MM.1S (cell line): ENCODE measurements around the gene CLTC.

Source experiments
- DNase-seq: peaks from one replicate; pipeline ENCODE4 v3.0.0-alpha.2; 2015
- H2AFZ ChIP-seq: fragments of 300-600 bp; sonication (generic); 2 replicates; pipeline ENCODE4 v1.6.0; 2016; ENCODE audit warnings: antibody characterized with exemption, low read length
- H3F3A ChIP-seq: fragments of 300-600 bp; sonication (generic); 2 replicates; pipeline ENCODE4 v1.6.1; 2016; ENCODE audit warnings: mild to moderate bottlenecking, antibody characterized with exemption, low read length, moderate library complexity, mixed read lengths; ENCODE audit not compliant: insufficient read depth
- H3K27ac ChIP-seq: fragments of 300-600 bp; sonication (generic); 2 replicates; pipeline ENCODE4 v1.5.1; 2016; ENCODE audit warnings: mild to moderate bottlenecking, low read length
- H3K27me3 ChIP-seq: fragments of 300-600 bp; sonication (generic); replicated peaks from 2 replicates; pipeline ENCODE4 v1.6.0; 2016; ENCODE audit warnings: low read length; ENCODE audit not compliant: insufficient read depth
- H3K36me3 ChIP-seq: fragments of 300-600 bp; sonication (generic); replicated peaks from 2 replicates; pipeline ENCODE4 v1.6.1; 2016; ENCODE audit warnings: mild to moderate bottlenecking, low read length, mixed read lengths; ENCODE audit not compliant: insufficient read depth
- H3K4me1 ChIP-seq: fragments of 300-600 bp; sonication (generic); 2 replicates; pipeline ENCODE4 v1.6.1; 2016; ENCODE audit warnings: low read length, mixed read lengths
- H3K4me2 ChIP-seq: fragments of 300-600 bp; sonication (generic); 2 replicates; pipeline ENCODE4 v1.6.0; 2016; ENCODE audit warnings: low read depth, low read length
- H3K4me3 ChIP-seq: fragments of 300-600 bp; sonication (generic); 2 replicates; pipeline ENCODE4 v1.5.1; 2016; ENCODE audit warnings: low read length, mixed read lengths
- H3K79me2 ChIP-seq: fragments of 300-600 bp; sonication (generic); 2 replicates; pipeline ENCODE4 v1.6.1; 2016; ENCODE audit warnings: mixed run types, low read length, mixed read lengths
- H3K9ac ChIP-seq: fragments of 300-600 bp; sonication (generic); 2 replicates; pipeline ENCODE4 v1.6.1; 2016; ENCODE audit warnings: low read length, mixed read lengths
- H3K9me2 ChIP-seq: fragments of 300-600 bp; sonication (generic); replicated peaks from 2 replicates; pipeline ENCODE4 v1.6.1; 2016; ENCODE audit warnings: mild to moderate bottlenecking, low read length, mixed read lengths; ENCODE audit not compliant: insufficient read depth
- H3K9me3 ChIP-seq: fragments of 300-600 bp; sonication (generic); replicated peaks from 2 replicates; pipeline ENCODE4 v1.6.1; 2016; ENCODE audit warnings: mild to moderate bottlenecking, low read length, mixed read lengths; ENCODE audit not compliant: insufficient read depth
- H4K20me1 ChIP-seq: fragments of 300-600 bp; sonication (generic); 2 replicates; pipeline ENCODE4 v1.6.1; 2016; ENCODE audit warnings: mild to moderate bottlenecking, low read length, moderate library complexity, mixed read lengths; ENCODE audit not compliant: insufficient read depth
- CTCF ChIP-seq: fragments of 300-600 bp; sonication (generic); IDR thresholded peaks from 2 replicates; pipeline ENCODE4 v1.5.1; 2016; ENCODE audit warnings: antibody characterized with exemption, low read length, mixed read lengths
- EZH2 ChIP-seq: fragments of 300-600 bp; sonication (generic); optimal IDR thresholded peaks from 2 replicates; pipeline ENCODE3; 2017; ENCODE audit warnings: low read depth, mild to moderate bottlenecking, antibody characterized with exemption, low read length, mixed read lengths
- EZH2phosphoT487 ChIP-seq: fragments of 300-600 bp; sonication (generic); IDR thresholded peaks from 2 replicates; pipeline ENCODE4 v1.6.1; 2018; ENCODE audit warnings: antibody characterized with exemption, low read length

CLTC gene

DNA sequence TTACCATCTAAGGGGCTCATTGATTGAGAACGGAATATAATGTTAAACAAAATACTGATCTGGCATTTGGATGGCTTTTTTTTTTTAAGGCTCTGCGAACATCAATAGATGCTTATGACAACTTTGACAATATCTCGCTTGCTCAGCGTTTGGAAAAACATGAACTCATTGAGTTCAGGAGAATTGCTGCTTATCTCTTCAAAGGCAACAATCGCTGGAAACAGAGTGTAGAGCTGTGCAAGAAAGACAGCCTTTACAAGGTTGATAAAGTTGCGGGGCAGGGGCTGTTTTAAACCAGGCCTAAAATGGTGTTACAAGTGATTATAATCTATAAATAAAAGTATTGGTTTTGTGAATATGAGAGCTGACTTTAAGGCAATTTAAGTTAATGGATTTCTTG is 65.3 kb downstream of the CLTC start:
- DNase-seq = no peak
- Histone ChIP-seq H3K27ac (no peak overlapping the region), H3K27me3 (no peaks in the 10 kb centered on the region), H3K4me3 (no peak overlapping the region), H3K4me1 (no peaks in the 10 kb centered on the region), H2AFZ (no peak overlapping the region), H3K9me2 (no peaks in the 10 kb centered on the region), H4K20me1 (0 out of 2 replicates have a peak, but pooled peaks cover 7% of the 10 kb centered on the region), H3K9me3 (no peaks in the 10 kb centered on the region), H3K36me3 (peaks cover 49% of the 10 kb centered on the region), H3K9ac (no peak overlapping the region), H3K79me2 (peaks cover 61% of the 10 kb centered on the region), H3K4me2 (no peak overlapping the region), H3F3A (no peaks in the 10 kb centered on the region; the same call in 1 of the 2 replicates)
- no peak for TF ChIP-seq EZH2
- no peak for TF ChIP-seq EZH2phosphoT487
- no peak for TF ChIP-seq CTCF

- Histone ChIP-seq H3K9ac (no peak overlapping the region), H3K9me2 (no peaks in the 10 kb centered on the region), H3K36me3 (peaks cover 34% of the 10 kb centered on the region), H4K20me1 (0 out of 2 replicates have a peak, but pooled peaks cover 7% of the 10 kb centered on the region), H3K27ac (no peak overlapping the region), H3K79me2 (peaks cover 63% of the 10 kb centered on the region), H3K27me3 (no peaks in the 10 kb centered on the region), H3K4me2 (no peak overlapping the region), H2AFZ (no peak overlapping the region), H3K4me3 (no peak overlapping the region), H3K4me1 (no peaks in the 10 kb centered on the region), H3F3A (peaks cover 6% of the 10 kb centered on the region), H3K9me3 (no peaks in the 10 kb centered on the region)
- no peak for DNase-seq
- TF ChIP-seq CTCF = no peak
- no peak for TF ChIP-seq EZH2
- no peak for TF ChIP-seq EZH2phosphoT487
These were observed 68.3 kb downstream of the CLTC start for GRCh38 chr17:59688008-59688407.

GRCh38 chr17:59688496-59688895 is 68.8 kb downstream of the CLTC start:
- Histone ChIP-seq H3K36me3 (peaks cover 32% of the 10 kb centered on the region), H4K20me1 (0 out of 2 replicates have a peak, but pooled peaks cover 7% of the 10 kb centered on the region), H3K4me2 (no peak overlapping the region), H3K27ac (no peak overlapping the region), H3F3A (peaks cover 6% of the 10 kb centered on the region), H3K79me2 (peaks cover 61% of the 10 kb centered on the region), H3K9me2 (no peaks in the 10 kb centered on the region), H3K27me3 (no peaks in the 10 kb centered on the region), H3K9me3 (no peaks in the 10 kb centered on the region), H3K4me3 (no peak overlapping the region), H3K9ac (no peak overlapping the region), H3K4me1 (no peaks in the 10 kb centered on the region), H2AFZ (no peak overlapping the region)
- DNase-seq = no peak
- no peak for TF ChIP-seq EZH2phosphoT487
- TF ChIP-seq EZH2 = no peak
- TF ChIP-seq CTCF = no peak
